SK-N-SH (cell line): Measurements from ENCODE around the gene AOAH.

Experiments
- ELF1 ChIP-seq: IDR thresholded peaks from 2 replicates; pipeline ENCODE4 v1.4.0; 2012
- EP300 ChIP-seq, 2 experiments: IDR thresholded peaks; 2 replicates each; pipeline versions ENCODE4 v1.4.0 to v1.6.1; 2012; ENCODE audit warnings: borderline replicate concordance in 1 of 2, low read depth in 1 of 2, low read length in 1 of 2
- POLR2AphosphoS5 ChIP-seq: IDR thresholded peaks from 2 replicates; pipeline ENCODE4 v1.6.1; 2012; ENCODE audit warnings: low read depth, low read length
- SMC3 ChIP-seq: IDR thresholded peaks from 2 replicates; pipeline ENCODE4 v1.6.1; 2012; ENCODE audit warnings: low read depth, low read length, improper control_type of control experiment
- YY1 ChIP-seq: IDR thresholded peaks from 2 replicates; pipeline ENCODE4 v1.4.0; 2012; ENCODE audit warnings: low read depth, mild to moderate bottlenecking
- TF ChIP-seq, protein P1 (sequence below): IDR thresholded peaks from 2 replicates; pipeline ENCODE4 v1.4.0; 2012; ENCODE audit warnings: low read depth, borderline replicate concordance
- TF ChIP-seq, protein P2 (sequence below): fragments of 200-600 bp; sonication (generic); IDR thresholded peaks from 2 replicates; pipeline ENCODE4 v1.6.1; 2017; ENCODE audit warnings: antibody characterized with exemption, mild to moderate bottlenecking, moderate library complexity
- TF ChIP-seq, protein P3 (sequence below): IDR thresholded peaks from 2 replicates; pipeline ENCODE4 v1.4.0; 2012; ENCODE audit warnings: low read depth

DNA sequence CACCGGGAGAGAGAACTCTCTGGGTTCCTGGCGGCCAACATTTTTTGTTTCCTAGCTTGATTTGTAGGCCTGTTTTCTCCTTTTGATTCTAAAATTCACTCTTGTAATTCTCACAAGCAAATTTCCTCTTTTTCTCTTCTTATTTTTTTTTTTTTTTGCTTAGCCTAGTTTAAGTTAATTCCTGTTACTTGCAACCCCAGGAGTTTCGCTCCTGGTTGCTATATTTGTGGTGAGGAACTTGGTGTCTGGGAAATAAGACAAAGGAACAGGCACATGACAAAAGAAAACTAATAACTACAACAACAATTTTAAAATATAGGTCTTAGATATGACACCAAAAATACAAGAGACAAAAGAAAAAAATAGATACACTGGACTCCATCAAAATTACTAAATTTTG is 6.7 kb downstream of the AOAH start:
- TF ChIP-seq, protein P1, sequence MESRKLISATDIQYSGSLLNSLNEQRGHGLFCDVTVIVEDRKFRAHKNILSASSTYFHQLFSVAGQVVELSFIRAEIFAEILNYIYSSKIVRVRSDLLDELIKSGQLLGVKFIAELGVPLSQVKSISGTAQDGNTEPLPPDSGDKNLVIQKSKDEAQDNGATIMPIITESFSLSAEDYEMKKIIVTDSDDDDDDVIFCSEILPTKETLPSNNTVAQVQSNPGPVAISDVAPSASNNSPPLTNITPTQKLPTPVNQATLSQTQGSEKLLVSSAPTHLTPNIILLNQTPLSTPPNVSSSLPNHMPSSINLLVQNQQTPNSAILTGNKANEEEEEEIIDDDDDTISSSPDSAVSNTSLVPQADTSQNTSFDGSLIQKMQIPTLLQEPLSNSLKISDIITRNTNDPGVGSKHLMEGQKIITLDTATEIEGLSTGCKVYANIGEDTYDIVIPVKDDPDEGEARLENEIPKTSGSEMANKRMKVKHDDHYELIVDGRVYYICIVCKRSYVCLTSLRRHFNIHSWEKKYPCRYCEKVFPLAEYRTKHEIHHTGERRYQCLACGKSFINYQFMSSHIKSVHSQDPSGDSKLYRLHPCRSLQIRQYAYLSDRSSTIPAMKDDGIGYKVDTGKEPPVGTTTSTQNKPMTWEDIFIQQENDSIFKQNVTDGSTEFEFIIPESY: no peak
- no peak for TF ChIP-seq SMC3
- no peak for TF ChIP-seq ELF1
- TF ChIP-seq EP300 (IDR thresholded peaks at IDR 0.05; ENCODE audit: borderline replicate concordance in 1 of 2, low read depth in 1 of 2, low read length in 1 of 2): no peak
- TF ChIP-seq, protein P2, sequence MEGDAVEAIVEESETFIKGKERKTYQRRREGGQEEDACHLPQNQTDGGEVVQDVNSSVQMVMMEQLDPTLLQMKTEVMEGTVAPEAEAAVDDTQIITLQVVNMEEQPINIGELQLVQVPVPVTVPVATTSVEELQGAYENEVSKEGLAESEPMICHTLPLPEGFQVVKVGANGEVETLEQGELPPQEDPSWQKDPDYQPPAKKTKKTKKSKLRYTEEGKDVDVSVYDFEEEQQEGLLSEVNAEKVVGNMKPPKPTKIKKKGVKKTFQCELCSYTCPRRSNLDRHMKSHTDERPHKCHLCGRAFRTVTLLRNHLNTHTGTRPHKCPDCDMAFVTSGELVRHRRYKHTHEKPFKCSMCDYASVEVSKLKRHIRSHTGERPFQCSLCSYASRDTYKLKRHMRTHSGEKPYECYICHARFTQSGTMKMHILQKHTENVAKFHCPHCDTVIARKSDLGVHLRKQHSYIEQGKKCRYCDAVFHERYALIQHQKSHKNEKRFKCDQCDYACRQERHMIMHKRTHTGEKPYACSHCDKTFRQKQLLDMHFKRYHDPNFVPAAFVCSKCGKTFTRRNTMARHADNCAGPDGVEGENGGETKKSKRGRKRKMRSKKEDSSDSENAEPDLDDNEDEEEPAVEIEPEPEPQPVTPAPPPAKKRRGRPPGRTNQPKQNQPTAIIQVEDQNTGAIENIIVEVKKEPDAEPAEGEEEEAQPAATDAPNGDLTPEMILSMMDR: no peak
- TF ChIP-seq, protein P3, sequence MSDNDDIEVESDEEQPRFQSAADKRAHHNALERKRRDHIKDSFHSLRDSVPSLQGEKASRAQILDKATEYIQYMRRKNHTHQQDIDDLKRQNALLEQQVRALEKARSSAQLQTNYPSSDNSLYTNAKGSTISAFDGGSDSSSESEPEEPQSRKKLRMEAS: no peak
- TF ChIP-seq YY1: no peak
- no peak for TF ChIP-seq POLR2AphosphoS5
